Activated naive CD8-positive, alpha-beta T cell (primary cell): ENCODE results near the gene ABHD12.

ENCODE experiments used
- H3K27ac Mint-ChIP-seq: one replicate; pipeline ENCODE4 v1.8.0; 2021; ENCODE audit warnings: mixed read lengths
- H3K27me3 Mint-ChIP-seq: one replicate; pipeline ENCODE4 v1.8.0; 2021; ENCODE audit warnings: mixed read lengths
- H3K36me3 Mint-ChIP-seq: one replicate; pipeline ENCODE4 v1.8.0; 2021; ENCODE audit warnings: mixed read lengths
- H3K4me1 Mint-ChIP-seq: one replicate; pipeline ENCODE4 v1.8.0; 2021; ENCODE audit warnings: low read depth, mixed read lengths
- H3K4me3 Mint-ChIP-seq: one replicate; pipeline ENCODE4 v1.8.0; 2021; ENCODE audit warnings: mild to moderate bottlenecking, mixed read lengths
- H3K9me3 Mint-ChIP-seq: one replicate; pipeline ENCODE4 v1.8.0; 2021; ENCODE audit warnings: low read depth, mixed read lengths

Gene ABHD12

GRCh38 chr20:25325997-25326396 is 64.6 kb downstream of the ABHD12 start:
- Mint-ChIP-seq H3K4me3 (no peak overlapping the region), H3K27ac (no peak overlapping the region), H3K36me3 (peaks cover 11% of the 10 kb centered on the region), H3K4me1 (peaks cover 20% of the 10 kb centered on the region), H3K27me3 (no peaks in the 10 kb centered on the region), H3K9me3 (no peaks in the 10 kb centered on the region)

GRCh38 chr20:25325073-25325472 is 65.6 kb downstream of the ABHD12 start:
- no peak overlapping the region for H3K4me3 Mint-ChIP-seq
- no peak overlapping the region for H3K27ac Mint-ChIP-seq
- H3K4me1 Mint-ChIP-seq, result peaks cover 15% of the 10 kb centered on the region
- H3K36me3 Mint-ChIP-seq, result peaks cover 11% of the 10 kb centered on the region
- no peaks in the 10 kb centered on the region for H3K27me3 Mint-ChIP-seq
- no peaks in the 10 kb centered on the region for H3K9me3 Mint-ChIP-seq

GRCh38 chr20:25324412-25324811 is 66.2 kb downstream of the ABHD12 start:
- Mint-ChIP-seq H3K36me3 (peaks cover 6% of the 10 kb centered on the region), H3K27ac (no peak overlapping the region), H3K4me1 (peaks cover 13% of the 10 kb centered on the region), H3K4me3 (no peak overlapping the region), H3K27me3 (no peaks in the 10 kb centered on the region), H3K9me3 (no peaks in the 10 kb centered on the region)

GRCh38 chr20:25323496-25324246 is 67.0 kb downstream of the ABHD12 start:
- Mint-ChIP-seq H3K4me3 (no peak overlapping the region), H3K36me3 (peaks cover 4% of the 10 kb centered on the region), H3K27ac (no peak overlapping the region), H3K9me3 (no peaks in the 10 kb centered on the region), H3K27me3 (no peaks in the 10 kb centered on the region), H3K4me1 (peaks cover 12% of the 10 kb centered on the region)

- Mint-ChIP-seq H3K4me1 (peaks cover 17% of the 10 kb centered on the region), H3K4me3 (no peak overlapping the region), H3K27me3 (no peaks in the 10 kb centered on the region), H3K36me3 (peaks cover 2% of the 10 kb centered on the region), H3K27ac (no peak overlapping the region), H3K9me3 (no peaks in the 10 kb centered on the region)
These were observed 68.6 kb downstream of the ABHD12 start for GRCh38 chr20:25321991-25322390.

- no peaks in the 10 kb centered on the region for H3K27me3 Mint-ChIP-seq
- H3K4me1 Mint-ChIP-seq, result peaks cover 17% of the 10 kb centered on the region
- H3K9me3 Mint-ChIP-seq, result no peaks in the 10 kb centered on the region
- H3K27ac Mint-ChIP-seq, result no peak overlapping the region
- H3K36me3 Mint-ChIP-seq, result peaks cover 2% of the 10 kb centered on the region
- H3K4me3 Mint-ChIP-seq, result no peak overlapping the region
These were observed 69.3 kb downstream of the ABHD12 start for GRCh38 chr20:25321262-25321831.

GRCh38 chr20:25320035-25320800 is 70.4 kb downstream of the ABHD12 start:
- Mint-ChIP-seq H3K4me3 (no peak overlapping the region), H3K27me3 (no peaks in the 10 kb centered on the region), H3K27ac (no peak overlapping the region), H3K9me3 (no peaks in the 10 kb centered on the region), H3K4me1 (peaks cover 16% of the 10 kb centered on the region), H3K36me3 (peaks cover 5% of the 10 kb centered on the region)

- Mint-ChIP-seq H3K27me3 (no peaks in the 10 kb centered on the region), H3K4me3 (no peak overlapping the region), H3K36me3 (peaks cover 5% of the 10 kb centered on the region), H3K27ac (no peak overlapping the region), H3K4me1 (peaks cover 16% of the 10 kb centered on the region), H3K9me3 (no peaks in the 10 kb centered on the region)
These were observed 71.2 kb downstream of the ABHD12 start for GRCh38 chr20:25319241-25320034.

- Mint-ChIP-seq H3K36me3 (peaks cover 5% of the 10 kb centered on the region), H3K4me3 (no peak overlapping the region), H3K4me1 (peaks cover 15% of the 10 kb centered on the region), H3K27me3 (no peaks in the 10 kb centered on the region), H3K27ac (no peak overlapping the region), H3K9me3 (no peaks in the 10 kb centered on the region)
These were observed 72.0 kb downstream of the ABHD12 start for GRCh38 chr20:25318471-25319240.

GRCh38 chr20:25317351-25318075 is 73.1 kb downstream of the ABHD12 start:
- no peaks in the 10 kb centered on the region for H3K9me3 Mint-ChIP-seq
- no peak overlapping the region for H3K4me3 Mint-ChIP-seq
- H3K36me3 Mint-ChIP-seq, result peaks cover 5% of the 10 kb centered on the region
- peak overlapping the region; percentile 28 for H3K27ac Mint-ChIP-seq
- H3K4me1 Mint-ChIP-seq, result peaks cover 12% of the 10 kb centered on the region
- H3K27me3 Mint-ChIP-seq, result no peaks in the 10 kb centered on the region

GRCh38 chr20:25316506-25317190 is 74.0 kb downstream of the ABHD12 start:
- Mint-ChIP-seq H3K36me3 (peaks cover 5% of the 10 kb centered on the region), H3K27ac (no peak overlapping the region), H3K9me3 (no peaks in the 10 kb centered on the region), H3K27me3 (no peaks in the 10 kb centered on the region), H3K4me3 (no peak overlapping the region), H3K4me1 (peaks cover 15% of the 10 kb centered on the region)

GRCh38 chr20:25315418-25316210 is 75.0 kb downstream of the ABHD12 start:
- H3K27me3 Mint-ChIP-seq, result no peaks in the 10 kb centered on the region
- peaks cover 5% of the 10 kb centered on the region for H3K36me3 Mint-ChIP-seq
- H3K4me3 Mint-ChIP-seq, result no peak overlapping the region
- no peaks in the 10 kb centered on the region for H3K9me3 Mint-ChIP-seq
- H3K4me1 Mint-ChIP-seq, result peaks cover 25% of the 10 kb centered on the region
- H3K27ac Mint-ChIP-seq, result no peak overlapping the region
